ENCODE measurements around the gene DPF3.

Gene DPF3

DNA sequence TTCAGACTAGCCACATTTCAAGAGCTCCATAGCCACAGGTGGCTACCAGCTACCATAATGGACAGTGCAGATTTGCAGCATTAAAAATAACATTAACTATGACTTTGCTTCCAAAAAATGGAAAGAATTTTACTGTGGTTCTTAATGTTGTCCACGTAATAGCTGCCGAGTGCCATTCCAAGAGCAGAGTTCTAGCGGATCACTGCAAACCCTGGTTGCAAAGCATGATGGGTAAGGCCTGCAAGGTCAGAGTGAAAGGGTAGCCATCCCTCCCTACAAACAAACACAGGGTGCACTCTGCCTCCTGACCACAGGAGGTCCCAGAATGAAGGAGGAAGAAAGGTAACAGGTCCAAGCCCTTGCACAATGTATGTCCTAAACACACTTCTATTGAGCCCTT is 157.6 kb downstream of the DPF3 start:
- TF ChIP-seq, protein P1, sequence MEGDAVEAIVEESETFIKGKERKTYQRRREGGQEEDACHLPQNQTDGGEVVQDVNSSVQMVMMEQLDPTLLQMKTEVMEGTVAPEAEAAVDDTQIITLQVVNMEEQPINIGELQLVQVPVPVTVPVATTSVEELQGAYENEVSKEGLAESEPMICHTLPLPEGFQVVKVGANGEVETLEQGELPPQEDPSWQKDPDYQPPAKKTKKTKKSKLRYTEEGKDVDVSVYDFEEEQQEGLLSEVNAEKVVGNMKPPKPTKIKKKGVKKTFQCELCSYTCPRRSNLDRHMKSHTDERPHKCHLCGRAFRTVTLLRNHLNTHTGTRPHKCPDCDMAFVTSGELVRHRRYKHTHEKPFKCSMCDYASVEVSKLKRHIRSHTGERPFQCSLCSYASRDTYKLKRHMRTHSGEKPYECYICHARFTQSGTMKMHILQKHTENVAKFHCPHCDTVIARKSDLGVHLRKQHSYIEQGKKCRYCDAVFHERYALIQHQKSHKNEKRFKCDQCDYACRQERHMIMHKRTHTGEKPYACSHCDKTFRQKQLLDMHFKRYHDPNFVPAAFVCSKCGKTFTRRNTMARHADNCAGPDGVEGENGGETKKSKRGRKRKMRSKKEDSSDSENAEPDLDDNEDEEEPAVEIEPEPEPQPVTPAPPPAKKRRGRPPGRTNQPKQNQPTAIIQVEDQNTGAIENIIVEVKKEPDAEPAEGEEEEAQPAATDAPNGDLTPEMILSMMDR (conservative IDR thresholded peaks at IDR 0.05; ENCODE audit: low read depth, low read length) = no peak
- H3K4me3 ChIP-seq (ENCODE audit: low read length) = no peak overlapping the region
- DNase-seq (ENCODE audit: low read depth) = no peak

DNA sequence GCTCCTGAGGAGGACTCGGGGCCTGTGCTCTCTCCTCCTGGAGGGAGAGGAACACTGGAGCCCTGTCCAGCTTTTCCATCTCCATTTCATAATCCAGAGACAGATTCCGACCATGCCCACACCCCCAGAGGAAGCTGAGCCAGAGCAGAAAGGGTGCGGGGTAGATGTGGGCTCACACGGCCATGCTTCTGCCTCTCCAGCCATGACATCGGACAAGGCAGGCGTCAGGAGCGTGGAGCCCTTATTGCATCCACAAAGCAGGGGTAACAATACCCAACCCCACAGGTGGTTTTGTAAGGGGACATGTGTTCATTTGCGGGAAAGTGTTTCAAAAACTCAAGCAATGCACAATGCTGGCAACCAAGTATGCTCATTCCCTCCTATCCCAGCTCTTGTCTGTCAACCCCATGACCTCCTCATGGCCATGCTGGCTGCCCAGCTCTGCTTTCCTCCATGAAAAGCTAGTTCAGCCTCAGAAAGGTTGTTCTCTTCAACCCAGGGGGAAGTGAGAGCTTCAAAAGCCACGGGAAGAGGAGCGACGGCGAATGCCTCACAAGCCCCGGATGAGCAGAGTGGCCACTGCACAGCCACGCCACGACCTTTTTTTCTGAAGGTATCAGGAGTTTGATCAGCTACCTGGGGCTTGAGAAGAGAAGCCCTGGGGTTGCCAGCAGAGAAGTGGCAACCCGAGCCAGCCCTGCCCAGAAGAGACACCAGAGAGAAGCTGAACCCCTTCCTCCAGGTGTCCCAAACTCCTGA is 161.7 kb downstream of the DPF3 start:
- DNase-seq (ENCODE audit: low read depth) = no peak
- H3K4me3 ChIP-seq (ENCODE audit: low read length) = no peak overlapping the region
- TF ChIP-seq, protein P1 (conservative IDR thresholded peaks at IDR 0.05; ENCODE audit: low read depth, low read length) = no peak

DNA sequence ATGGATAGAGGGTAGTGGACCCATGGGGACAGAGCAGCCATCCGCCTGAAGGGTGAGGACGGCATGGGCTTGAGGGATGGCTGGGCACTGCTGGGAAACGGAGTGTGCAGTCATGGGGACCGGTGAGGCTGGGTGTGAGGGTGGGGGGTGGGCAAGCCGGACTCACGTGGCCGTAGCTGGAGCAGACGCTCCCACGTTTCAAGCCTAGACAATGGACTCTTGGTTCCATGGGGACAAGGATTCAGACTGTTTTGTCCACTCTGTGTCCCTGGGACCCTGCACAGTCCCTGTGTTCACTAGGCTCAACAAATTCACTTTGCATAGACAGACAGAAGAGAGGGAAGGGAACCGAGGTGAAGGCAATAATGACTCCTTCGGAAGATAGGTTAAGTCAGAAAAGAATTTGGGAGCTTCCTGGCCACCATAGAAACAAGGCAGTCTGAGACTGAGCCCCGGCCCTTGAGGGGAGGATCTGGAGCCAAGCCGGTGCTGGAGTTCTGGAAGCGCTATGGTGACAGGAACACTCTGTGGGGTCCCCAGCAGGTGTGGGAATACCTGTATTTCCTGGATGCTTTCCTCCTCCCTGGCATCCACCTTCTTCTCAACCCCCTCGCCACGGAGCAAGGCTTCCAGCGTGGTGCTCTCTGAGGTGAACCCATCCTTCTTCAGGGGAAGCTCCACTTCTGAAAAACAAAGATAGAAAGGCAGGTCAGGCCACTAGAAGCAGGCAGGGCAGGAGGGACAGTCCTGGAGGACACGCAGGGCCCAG is 162.5 kb downstream of the DPF3 start:
- TF ChIP-seq, protein P1 (conservative IDR thresholded peaks at IDR 0.05; ENCODE audit: low read depth, low read length) = no peak
- no peak overlapping the region for H3K4me3 ChIP-seq (ENCODE audit: low read length)
- no peak for DNase-seq (ENCODE audit: low read depth)

DNA sequence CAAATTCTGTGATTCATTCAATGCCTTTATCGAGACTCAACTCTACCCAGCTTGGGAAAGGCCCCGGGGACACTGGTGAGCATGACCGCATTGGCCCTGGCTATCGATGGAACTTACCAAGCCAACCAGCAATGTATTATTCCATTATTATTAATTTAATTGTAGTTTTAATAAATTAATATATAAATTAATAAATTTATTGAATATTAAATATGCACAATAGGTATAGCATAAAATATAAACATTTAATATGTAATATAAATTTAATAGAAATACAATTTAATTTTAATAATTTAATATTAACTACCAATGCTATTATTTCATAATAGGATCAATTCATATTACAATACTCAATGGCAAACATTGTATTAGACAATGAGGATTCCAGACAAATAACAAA is 163.4 kb downstream of the DPF3 start:
- TF ChIP-seq, protein P1 (conservative IDR thresholded peaks at IDR 0.05; ENCODE audit: low read depth, low read length) = no peak
- no peak overlapping the region for H3K4me3 ChIP-seq (ENCODE audit: low read length)
- no peak for DNase-seq (ENCODE audit: low read depth)

DNA sequence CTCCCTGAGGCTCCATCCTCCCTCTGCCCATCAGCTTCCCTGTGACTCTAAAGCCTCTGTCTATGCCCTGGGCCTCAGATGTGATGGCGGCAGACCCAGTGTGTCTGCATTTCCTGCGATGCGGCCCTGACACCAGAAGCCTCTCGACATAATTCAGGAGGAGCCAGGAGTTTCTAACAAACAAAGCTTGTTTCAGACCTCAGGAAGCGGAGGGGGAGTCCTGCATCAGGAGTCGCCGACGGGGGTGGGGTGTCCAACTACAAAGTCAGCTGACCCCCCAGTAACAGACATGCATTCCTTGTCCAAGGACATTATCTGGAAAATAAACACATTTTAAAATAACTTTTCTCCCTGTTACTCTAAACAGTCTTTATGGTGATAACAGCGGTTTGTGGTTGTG is 167.5 kb downstream of the DPF3 start:
- H3K4me3 ChIP-seq (ENCODE audit: low read length) = no peak overlapping the region
- TF ChIP-seq, protein P1 (conservative IDR thresholded peaks at IDR 0.05; ENCODE audit: low read depth, low read length) = no peak
- DNase-seq (ENCODE audit: low read depth) = no peak

DNA sequence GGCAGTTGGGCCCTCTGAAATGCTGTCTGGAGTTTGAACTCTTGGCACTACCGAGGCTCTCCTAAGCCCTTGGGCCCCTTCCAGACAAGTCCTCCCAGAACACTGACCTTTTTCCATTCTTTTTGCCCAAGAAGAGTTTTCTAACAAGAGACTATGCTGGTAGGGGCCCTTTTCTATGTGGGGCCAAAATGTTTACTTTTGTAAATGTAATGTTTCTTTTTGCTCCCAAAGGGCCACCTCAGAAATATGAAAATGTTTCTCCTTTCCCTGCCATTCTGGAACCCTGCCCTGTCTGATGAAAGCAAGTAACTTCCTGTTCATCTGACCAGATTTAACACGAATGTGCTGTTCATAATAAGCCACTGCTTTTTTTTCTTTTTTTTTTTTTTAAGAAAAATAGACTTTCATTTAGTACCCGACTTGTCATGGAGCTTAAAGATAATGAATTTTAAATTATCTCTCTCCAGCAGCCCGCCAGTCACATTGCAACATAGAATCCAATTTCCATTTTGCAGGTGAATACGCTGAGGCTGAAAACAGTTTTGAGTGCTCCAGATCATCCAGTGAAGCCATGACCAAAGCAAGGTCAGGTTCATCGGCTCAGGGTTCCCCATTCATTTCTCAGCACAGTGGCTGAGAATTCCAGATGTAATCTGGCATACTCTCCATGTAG is 169.9 kb downstream of the DPF3 start:
- no peak for DNase-seq (ENCODE audit: low read depth)
- TF ChIP-seq, protein P1 (conservative IDR thresholded peaks at IDR 0.05; ENCODE audit: low read depth, low read length) = no peak
- H3K4me3 ChIP-seq (ENCODE audit: low read length) = no peak overlapping the region
